H1 (cell line): ENCODE measurements around the gene SCGN. TPM values are rescaled to one million over a fixed set of nuclear protein-coding genes. Genes with fewer than 3 reads are reported as not detected.

ENCODE experiments used
- CTCF ChIA-PET: fragments of 300-600 bp; sonication (Branson Sonifier 250); formaldehyde crosslinking; loops from one replicate; lab custom pipeline; 2021; ENCODE audit not compliant: partially characterized antibody; lab: Charles Lee
- POLR2A ChIA-PET: fragments of 300-600 bp; sonication (Branson Sonifier 250); formaldehyde crosslinking; loops from one replicate; lab custom pipeline; 2021; ENCODE audit warnings: inconsistent platforms; ENCODE audit not compliant: partially characterized antibody; lab: Charles Lee
- DNase-seq, 2 experiments: peaks; one replicate each; pipeline versions ENCODE4 v3.0.0 to v3.0.0-alpha.2; 2010 to 2022; ENCODE audit warnings: low spot score in 2 of 2, low read depth in 1 of 2, mixed read lengths in 1 of 2
- FAIRE-seq: peaks from 2 replicates; lab custom pipeline; 2011; peaks lifted over from hg19 to GRCh38; lab: Jason Lieb, UNC
- H2AFZ ChIP-seq: 2 replicates; pipeline ENCODE4 v1.8.1; 2012; ENCODE audit warnings: low read length, inconsistent platforms
- H2AK5ac ChIP-seq: 2 replicates; pipeline ENCODE4 v1.6.1; 2013; ENCODE audit warnings: low read depth, low read length
- H2BK120ac ChIP-seq: replicated peaks from 2 replicates; pipeline ENCODE3; 2013; ENCODE audit warnings: low read depth, low read length, inconsistent platforms
- H2BK12ac ChIP-seq: 2 replicates; pipeline ENCODE4 v1.6.1; 2013; ENCODE audit warnings: low read depth, low read length
- H2BK15ac ChIP-seq: 2 replicates; pipeline ENCODE4 v1.6.1; 2013; ENCODE audit warnings: low read length
- H2BK20ac ChIP-seq: 2 replicates; pipeline ENCODE4 v1.6.1; 2013; ENCODE audit warnings: low read length
- H2BK5ac ChIP-seq: 2 replicates; pipeline ENCODE4 v1.6.1; 2013; ENCODE audit warnings: low read depth, low read length
- H3K14ac ChIP-seq: 2 replicates; pipeline ENCODE4 v1.6.1; 2013; ENCODE audit warnings: inconsistent platforms; ENCODE audit not compliant: insufficient read length
- H3K18ac ChIP-seq: 2 replicates; pipeline ENCODE4 v1.6.1; 2013; ENCODE audit warnings: low read length; ENCODE audit errors: extremely low read depth
- H3K23ac ChIP-seq: 2 replicates; pipeline ENCODE4 v1.6.1; 2013; ENCODE audit warnings: inconsistent platforms; ENCODE audit not compliant: insufficient read length
- H3K23me2 ChIP-seq: 2 replicates; pipeline ENCODE4 v1.6.1; 2013; ENCODE audit warnings: low read depth, low read length
- H3K27ac ChIP-seq: 2 replicates; pipeline ENCODE4 v1.6.1; 2011; ENCODE audit warnings: low read depth, low read length, inconsistent platforms
- H3K27me3 ChIP-seq, 4 experiments: replicated peaks in 1 of 4; 1 replicate in 1 of 4; 2 replicates in 3 of 4; pipeline versions ENCODE4 v1.6.1 to v1.8.1; 2011 to 2013; ENCODE audit warnings: low read length in 3 of 4, mild to moderate bottlenecking in 3 of 4, inconsistent platforms in 2 of 4, mixed read lengths in 2 of 4, moderate library complexity in 1 of 4; ENCODE audit not compliant: control insufficient read depth in 3 of 4, insufficient read depth in 3 of 4; ENCODE audit errors: extremely low read depth in 1 of 4
- H3K36me3 ChIP-seq, 4 experiments: 2 replicates each; pipeline versions ENCODE4 v1.6.1 to v1.8.1; 2011 to 2013; ENCODE audit warnings: mild to moderate bottlenecking in 4 of 4, low read length in 3 of 4, moderate library complexity in 2 of 4, control low read depth in 1 of 4, inconsistent platforms in 1 of 4; ENCODE audit not compliant: insufficient read depth in 4 of 4, control insufficient read depth in 2 of 4
- H3K4ac ChIP-seq: replicated peaks from 2 replicates; pipeline ENCODE3; 2013; ENCODE audit warnings: low read length, low read depth, mixed read lengths, inconsistent platforms; ENCODE audit not compliant: insufficient read length
- H3K4me1 ChIP-seq, 4 experiments: replicated peaks in 1 of 4; 1 replicate in 1 of 4; 2 replicates in 3 of 4; pipeline versions ENCODE4 v1.6.1 to v1.8.1; 2011 to 2013; ENCODE audit warnings: low read length in 3 of 4, inconsistent platforms in 2 of 4, mixed read lengths in 1 of 4; ENCODE audit not compliant: insufficient read depth in 4 of 4, control insufficient read depth in 3 of 4
- H3K4me2 ChIP-seq, 2 experiments: 2 replicates each; pipeline versions ENCODE4 v1.6.1 to v1.8.1; 2011 to 2013; ENCODE audit warnings: low read depth in 2 of 2, low read length in 2 of 2, control low read depth in 1 of 2, inconsistent platforms in 1 of 2, mild to moderate bottlenecking in 1 of 2; ENCODE audit not compliant: insufficient read depth in 1 of 2
- H3K4me3 ChIP-seq, 4 experiments: fragments of 200-600, 300-600 bp in 1 of 4; sonication (generic), shearing (Covaris generic), sonication (Bioruptor Twin) in 1 of 4; 2 replicates each; pipeline versions ENCODE4 v1.5.1 to v1.8.1; 2011 to 2016; ENCODE audit warnings: low read length in 4 of 4, low read depth in 3 of 4, control low read depth in 2 of 4, inconsistent platforms in 2 of 4, mild to moderate bottlenecking in 2 of 4, mixed read lengths in 1 of 4, moderate library complexity in 1 of 4; ENCODE audit not compliant: insufficient read depth in 2 of 4; ENCODE audit errors: extremely low read depth in 1 of 4
- H3K56ac ChIP-seq: replicated peaks from 2 replicates; pipeline ENCODE3; 2013; ENCODE audit warnings: low read depth, mild to moderate bottlenecking, mixed read lengths, low read length, inconsistent platforms; ENCODE audit not compliant: insufficient read length
- H3K79me1 ChIP-seq: 2 replicates; pipeline ENCODE4 v1.6.1; 2013; ENCODE audit warnings: low read depth, low read length, control low read depth
- H3K79me2 ChIP-seq, 2 experiments: 2 replicates each; pipeline versions ENCODE4 v1.6.1 to v1.8.1; 2012 to 2013; ENCODE audit warnings: low read length in 2 of 2, mild to moderate bottlenecking in 2 of 2, inconsistent platforms in 1 of 2; ENCODE audit not compliant: insufficient read depth in 2 of 2, control insufficient read depth in 1 of 2
- H3K9ac ChIP-seq, 4 experiments: replicated peaks in 1 of 4; 1 replicate in 1 of 4; 2 replicates in 3 of 4; pipeline versions ENCODE4 v1.6.1 to v1.8.1; 2011 to 2013; ENCODE audit warnings: low read depth in 3 of 4, low read length in 3 of 4, control low read depth in 2 of 4, mild to moderate bottlenecking in 2 of 4, moderate library complexity in 2 of 4, inconsistent platforms in 1 of 4; ENCODE audit errors: extremely low read depth in 1 of 4
- H3K9me3 ChIP-seq, 2 experiments: 2 replicates each; pipeline versions ENCODE4 v1.6.1 to v1.8.1; 2012 to 2013; ENCODE audit warnings: mild to moderate bottlenecking in 2 of 2, moderate library complexity in 2 of 2, control low read depth in 1 of 2, inconsistent platforms in 1 of 2, low read depth in 1 of 2, low read length in 1 of 2, mixed read lengths in 1 of 2; ENCODE audit not compliant: insufficient read depth in 2 of 2
- H4K20me1 ChIP-seq, 2 experiments: replicated peaks in 1 of 2; 2 replicates each; pipeline versions ENCODE3 to v1.8.1; 2011 to 2013; ENCODE audit warnings: inconsistent platforms in 2 of 2, low read length in 2 of 2, mild to moderate bottlenecking in 1 of 2; ENCODE audit not compliant: insufficient read depth in 2 of 2, control insufficient read depth in 1 of 2
- H4K5ac ChIP-seq: 2 replicates; pipeline ENCODE4 v1.6.1; 2013; ENCODE audit warnings: low read length, low read depth, mixed read lengths, inconsistent platforms; ENCODE audit not compliant: insufficient read length
- H4K8ac ChIP-seq: 2 replicates; pipeline ENCODE4 v1.8.0; 2013; ENCODE audit warnings: mild to moderate bottlenecking, moderate library complexity, low read length, inconsistent platforms; ENCODE audit not compliant: insufficient read depth; ENCODE audit errors: extremely low read depth
- H4K91ac ChIP-seq: replicated peaks from 2 replicates; pipeline ENCODE3; 2013; ENCODE audit warnings: low read length, mixed read lengths, inconsistent platforms; ENCODE audit not compliant: insufficient read length
- ASH2L ChIP-seq: fragments of 200-600, 300-600 bp; sonication (generic); IDR thresholded peaks from one replicate; pipeline ENCODE4 v1.7.1; 2017; ENCODE audit warnings: low read length
- BRCA1 ChIP-seq: IDR thresholded peaks from 2 replicates; pipeline ENCODE4 v1.6.1; 2012; ENCODE audit warnings: low read depth, low read length, improper control_type of control experiment
- CBX5 ChIP-seq: fragments of 300-800, 300-1000 bp; sonication (generic); IDR thresholded peaks from 2 replicates; pipeline ENCODE4 v1.7.1; 2016; ENCODE audit warnings: antibody characterized with exemption, low read length, low read depth
- EP300 ChIP-seq, 2 experiments: IDR thresholded peaks; 1 replicate in 1 of 2; 2 replicates in 1 of 2; pipeline ENCODE4 v1.6.1; 2011 to 2012; ENCODE audit warnings: low read depth in 2 of 2, low read length in 2 of 2, mild to moderate bottlenecking in 2 of 2, borderline replicate concordance in 1 of 2, inconsistent platforms in 1 of 2, moderate library complexity in 1 of 2
- EZH2 ChIP-seq: fragments of 200-600 bp; sonication (generic); IDR thresholded peaks from 2 replicates; pipeline ENCODE4 v1.7.1; 2012; ENCODE audit warnings: low read depth, mild to moderate bottlenecking, moderate library complexity, low read length, inconsistent platforms; ENCODE audit not compliant: severe bottlenecking
- GTF2F1 ChIP-seq: IDR thresholded peaks from 2 replicates; pipeline ENCODE4 v1.6.1; 2012; ENCODE audit warnings: low read depth, low read length, improper control_type of control experiment, borderline replicate concordance
- JUN ChIP-seq: IDR thresholded peaks from 2 replicates; pipeline ENCODE4 v1.6.1; 2011; ENCODE audit warnings: low read depth, mild to moderate bottlenecking, improper control_type of control experiment, low read length
- KDM4A ChIP-seq: IDR thresholded peaks from one replicate; pipeline ENCODE4 v1.7.1; 2012; ENCODE audit warnings: low read depth, mild to moderate bottlenecking, moderate library complexity, low read length, inconsistent platforms; ENCODE audit not compliant: severe bottlenecking
- KDM5A ChIP-seq: fragments of 200-600 bp; IDR thresholded peaks from 2 replicates; pipeline ENCODE4 v1.7.1; 2012; ENCODE audit warnings: mild to moderate bottlenecking, low read length, inconsistent platforms, mixed read lengths
- NANOG ChIP-seq: IDR thresholded peaks from 2 replicates; pipeline ENCODE4 v1.6.1; 2011; ENCODE audit warnings: low read length, low read depth, mild to moderate bottlenecking, inconsistent platforms; ENCODE audit not compliant: insufficient read depth, poor library complexity, severe bottlenecking
- SAP30 ChIP-seq: fragments of 300-600 bp; sonication (generic); IDR thresholded peaks from 2 replicates; pipeline ENCODE4 v1.7.1; 2012; ENCODE audit warnings: low read length, moderate library complexity, mild to moderate bottlenecking, inconsistent platforms; ENCODE audit not compliant: insufficient read depth, insufficient replicate concordance
- TEAD4 ChIP-seq: IDR thresholded peaks from 2 replicates; pipeline ENCODE4 v1.6.1; 2012; ENCODE audit warnings: low read depth, low read length, inconsistent platforms, mixed read lengths
- USF2 ChIP-seq: IDR thresholded peaks from 2 replicates; pipeline ENCODE4 v1.6.1; 2011; ENCODE audit warnings: low read length, improper control_type of control experiment
- WGBS, 2 experiments: shearing (Covaris generic) in 1 of 2; methylation state at CpG; one replicate each; pipeline versions ENCODE4 v1.1.6 to v1.1.7; 2013 to 2015; ENCODE audit warnings: low lambda C conversion rate in 2 of 2, mixed read lengths in 2 of 2, inconsistent platforms in 1 of 2, low coverage in 1 of 2, missing lambda C conversion rate in 1 of 2; ENCODE audit not compliant: insufficient replicate concordance in 2 of 2, insufficient coverage in 1 of 2, insufficient read length in 1 of 2; ENCODE audit errors: extremely low coverage in 1 of 2, missing lambda C conversion rate in 1 of 2; 5-methylcytosine and 5-hydroxymethylcytosine counted together
- polyA plus RNA-seq, 7 experiments: library from polyadenylated mRNA; depleted of rRNA in 3 of 7; stranded (reverse) in 5 of 7; unstranded in 2 of 7; fragments of >200 nt in 5 of 7; fragments of 200-250 nt in 2 of 7; gene quantifications; 1 replicate in 5 of 7; 2 replicates in 1 of 7; 4 replicates in 1 of 7; pipeline versions ENCODE4 v1.2.1 to v1.2.3, GENCODE V29; 2011 to 2013; ENCODE audit warnings: missing spikeins in 2 of 7, mixed read lengths in 2 of 7
- total RNA-seq: library from RNA; stranded (reverse); fragmentation: NEBNext Ultra II Directional; extraction: Animal tissue kit (Norgen Biotek cat#: 25700); gene quantifications from 2 replicates; pipeline ENCODE4 v1.2.1, GENCODE V29; 2021

The SCGN gene
- total and polyA plus RNA-seq, 2 of the 8 experiments (the other 6 are each of a cell fraction or from before 2014, with no cell fraction given), result not detected

- Histone ChIP-seq H3K4ac (no peak overlapping the region), H3K4me2 (no peak overlapping the region), H3K4me3 (no peak overlapping the region), H3K9ac (no peak overlapping the region), H2BK12ac (no peak overlapping the region), H4K91ac (no peak overlapping the region), H2BK5ac (no peak overlapping the region), H3K23me2 (no peaks in the 10 kb centered on the region; the same call in 1 of the 2 replicates), H4K8ac (no peak overlapping the region), H3K23ac (no peak overlapping the region), H3K56ac (no peak overlapping the region), H3K9me3 (no peaks in the 10 kb centered on the region), H2AFZ (no peak overlapping the region), H3K27me3 (no peaks in the 10 kb centered on the region), H2BK15ac (no peak overlapping the region), H3K18ac (no peak overlapping the region), H2BK20ac (no peak overlapping the region), H4K5ac (no peak overlapping the region), H3K27ac (no peak overlapping the region), H3K79me1 (no peaks in the 10 kb centered on the region), H2AK5ac (no peak overlapping the region), H3K36me3 (no peaks in the 10 kb centered on the region), H3K14ac (no peak overlapping the region), H2BK120ac (no peak overlapping the region), H3K79me2 (no peaks in the 10 kb centered on the region), H3K4me1 (no peaks in the 10 kb centered on the region), H4K20me1 (no peaks in the 10 kb centered on the region)
- no peak for DNase-seq
- CTCF ChIA-PET, result interaction anchor here (1.2 to 7.1 kb wide), 3 partner anchors 10 to 80 kb away, joined by 3 to 52 read pairs (median 4); no protein-coding TSS in a partner anchor
- WGBS, 2 experiments, result 89% methylated on average over 3 of the region's 3 CpGs; no CpG with 5 or more reads in 1 of the 2 experiments
- FAIRE-seq, result no peak
- POLR2A ChIA-PET, result interaction anchor here (0.7 kb wide), 1 partner anchor 49 kb away, joined by 3 read pairs; no protein-coding TSS in a partner anchor
- TF ChIP-seq BRCA1 (no peak), EP300 (IDR thresholded peaks at IDR 0.05; ENCODE audit: borderline replicate concordance in 1 of 2, low read depth in 2 of 2, low read length in 2 of 2) (no peak), TEAD4 (no peak), ASH2L (no peak), USF2 (no peak), GTF2F1 (no peak), NANOG (no peak), SAP30 (no peak), EZH2 (no peak), KDM4A (no peak), CBX5 (no peak), JUN (no peak), KDM5A (no peak)
Observed at GRCh38 chr6:25704001-25704400, 52.0 kb downstream of the SCGN start.
